GM12891 (cell line): Measurements from ENCODE around the gene OR10Z1.

ENCODE experiments used
- PAX5 ChIP-seq: IDR thresholded peaks from 2 replicates; pipeline ENCODE4 v1.6.1; 2011; ENCODE audit warnings: low read length, moderate library complexity, mild to moderate bottlenecking; ENCODE audit not compliant: insufficient read depth, severe bottlenecking
- POLR2A ChIP-seq: IDR thresholded peaks from 2 replicates; pipeline ENCODE4 v1.6.1; 2011; ENCODE audit warnings: low read depth, low read length, control low read depth
- TAF1 ChIP-seq: IDR thresholded peaks from 2 replicates; pipeline ENCODE4 v1.6.1; 2011; ENCODE audit warnings: low read depth, low read length, control low read depth

DNA sequence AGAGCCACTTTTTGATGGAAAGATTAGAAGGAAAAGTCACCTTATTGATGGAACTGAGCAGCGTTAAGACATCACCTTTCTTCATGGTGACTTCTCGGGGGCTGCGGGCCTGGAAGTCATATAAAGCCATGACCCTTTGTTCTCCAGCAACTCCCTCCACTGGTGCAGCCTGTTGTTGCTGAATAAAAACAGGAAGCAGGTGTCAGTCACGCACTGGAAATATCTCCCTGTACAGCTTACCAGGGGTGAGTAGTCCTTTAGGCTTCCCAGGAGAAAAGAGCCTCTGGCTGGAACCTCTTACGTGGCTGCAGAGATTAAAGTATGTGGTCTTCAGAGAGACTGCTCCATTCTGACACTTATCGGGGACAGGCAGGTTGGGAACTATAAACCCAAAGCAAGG, 49.5 kb downstream of the OR10Z1 start:
- no peak for TF ChIP-seq POLR2A
- TF ChIP-seq PAX5: no peak
- no peak for TF ChIP-seq TAF1
